Sigmoid colon (tissue), 7 donors: ENCODE measurements around the gene RAB14. TPM values are rescaled to one million over a fixed set of nuclear protein-coding genes. Genes with fewer than 3 reads are reported as not detected.

Experiments
- DNase-seq: peaks from one replicate; pipeline ENCODE4 v3.0.0-alpha.2; 2019
- H3K27ac ChIP-seq, 4 donors: fragments of 200-600 bp; sonication (generic); one replicate each; pipeline ENCODE4 v1.5.1; 2016 to 2019; ENCODE audit warnings: mild to moderate bottlenecking in 1 of 4
- H3K27me3 ChIP-seq, 3 donors: fragments of 200-600 bp; sonication (generic); one replicate each; pipeline ENCODE4 v1.5.1; 2019; ENCODE audit warnings: mild to moderate bottlenecking in 1 of 3
- H3K36me3 ChIP-seq, 4 donors: fragments of 200-600 bp; sonication (generic); one replicate each; pipeline ENCODE4 v1.5.1; 2016 to 2019
- H3K4me1 ChIP-seq, 4 donors: fragments of 200-600 bp; sonication (generic); one replicate each; pipeline ENCODE4 v1.5.1; 2017 to 2019
- H3K4me3 ChIP-seq, 4 donors: fragments of 200-600 bp; sonication (generic); one replicate each; pipeline ENCODE4 v1.5.1; 2017 to 2019; ENCODE audit warnings: mild to moderate bottlenecking in 2 of 4, moderate library complexity in 1 of 4
- H3K9me3 ChIP-seq, 4 donors: fragments of 200-600 bp in 3 of 4; sonication (generic) in 3 of 4; one replicate each; pipeline versions ENCODE4 v1.5.1 to v1.6.1; 2013 to 2019
- CTCF ChIP-seq, 4 experiments: fragments of 450-650 bp in 3 of 4; fragments of 200-600 bp in 1 of 4; IDR thresholded peaks; one replicate each; pipeline ENCODE4 v1.5.1; 2016 to 2019; ENCODE audit warnings: antibody characterized with exemption in 4 of 4, mild to moderate bottlenecking in 3 of 4, moderate library complexity in 2 of 4
- EP300 ChIP-seq, 4 donors: sonication (generic); formaldehyde crosslinking; IDR thresholded peaks; one replicate each; pipeline ENCODE4 v1.6.1; 2017; ENCODE audit warnings: antibody characterized with exemption in 4 of 4
- POLR2A ChIP-seq, 2 donors: fragments of 450-650 bp; IDR thresholded peaks; one replicate each; pipeline ENCODE4 v1.6.1; 2016; ENCODE audit warnings: antibody characterized with exemption in 2 of 2, mild to moderate bottlenecking in 2 of 2, moderate library complexity in 2 of 2
- POLR2AphosphoS5 ChIP-seq, 4 donors: sonication (generic); formaldehyde crosslinking; IDR thresholded peaks; one replicate each; pipeline ENCODE4 v1.6.1; 2017; ENCODE audit warnings: antibody characterized with exemption in 4 of 4
- WGBS, 2 donors: extraction: QIAGEN DNeasy Blood & Tissue Kit; methylation state at CpG; one replicate each; pipeline ENCODE4 v1.1.7; 2013; 5-methylcytosine and 5-hydroxymethylcytosine counted together
- intact Hi-C: fragments of 100-400 bp; cut with DNase I; formaldehyde crosslinking; loops from one replicate; pipeline ENCODE4 v1.15.1; 2023
- polyA plus RNA-seq, 3 donors: library from polyadenylated mRNA; stranded (reverse); fragments of 200-250 nt; gene quantifications; one replicate each; pipeline ENCODE4 v1.2.3, GENCODE V29; 2013
- total RNA-seq, 4 donors: library from RNA; depleted of rRNA; stranded (reverse); fragments of >200 nt; gene quantifications; one replicate each; pipeline ENCODE4 v1.1.0, GENCODE V29; 2016
- donor health status: healthy with polysubstance abuse.
- donor health status: Bipolar disorder and iron deficiency.
- donor health status: healthy.

RAB14 gene
- total and polyA plus RNA-seq, 7 donors: 28.2 to 61.7 (median 33.2) TPM

- no peaks in the 10 kb centered on the region for H3K27me3 ChIP-seq
- intact Hi-C loops: no loop called here
- peak overlapping the region; percentile 91 to 97 (median 96) for H3K4me3 ChIP-seq
- H3K36me3 ChIP-seq: no peaks in the 10 kb centered on the region
- H3K9me3 ChIP-seq: no peaks in the 10 kb centered on the region
- peaks cover 0 to 65% (median 60%) of the 10 kb centered on the region in 4 donors for H3K4me1 ChIP-seq
- TF ChIP-seq CTCF (IDR thresholded peaks at IDR 0.05): no peak
- TF ChIP-seq POLR2A (IDR thresholded peaks at IDR 0.05): no peak
- no peak for TF ChIP-seq POLR2AphosphoS5 (IDR thresholded peaks at IDR 0.05)
- no peak for TF ChIP-seq EP300 (IDR thresholded peaks at IDR 0.05)
- 4 to 25% methylated on average over 2 of the region's 2 CpGs for WGBS, 2 donors
- no peak for DNase-seq
- H3K27ac ChIP-seq: peak overlapping the region in 3 of 4 donors; percentile 96 to 98 (median 96)
Measured at GRCh38 chr9:121199921-121200320, 1.7 kb downstream of the RAB14 start.

GRCh38 chr9:121198512-121199042 lies 3.1 kb downstream of the RAB14 start:
- Histone ChIP-seq H3K27me3 (no peaks in the 10 kb centered on the region), H3K9me3 (no peaks in the 10 kb centered on the region), H3K27ac (peak overlapping the region in 2 of 4 donors; percentile 96), H3K4me3 (peak overlapping the region in 1 of 4 donors; percentile 0), H3K4me1 (peaks cover 0 to 78% (median 72%) of the 10 kb centered on the region in 4 donors), H3K36me3 (no peaks in the 10 kb centered on the region)
- 26 to 37% methylated on average over 4 of the region's 4 CpGs for WGBS, 2 donors
- intact Hi-C loops: no loop called here
- no peak for DNase-seq
- TF ChIP-seq POLR2AphosphoS5 (IDR thresholded peaks at IDR 0.05): no peak
- TF ChIP-seq CTCF (IDR thresholded peaks at IDR 0.05): no peak
- TF ChIP-seq EP300 (IDR thresholded peaks at IDR 0.05): no peak
- TF ChIP-seq POLR2A (IDR thresholded peaks at IDR 0.05): no peak

GRCh38 chr9:121197132-121197531 lies 4.5 kb downstream of the RAB14 start:
- intact Hi-C loops: no loop called here
- no peak for DNase-seq
- 90 to 96% methylated on average over 1 of the region's 1 CpG for WGBS, 2 donors
- Histone ChIP-seq H3K27ac (no peak overlapping the region), H3K36me3 (no peaks in the 10 kb centered on the region), H3K27me3 (no peaks in the 10 kb centered on the region), H3K4me3 (no peak overlapping the region), H3K4me1 (peaks cover 0 to 89% (median 82%) of the 10 kb centered on the region in 4 donors), H3K9me3 (no peaks in the 10 kb centered on the region)
- no peak for TF ChIP-seq POLR2A (IDR thresholded peaks at IDR 0.05)
- TF ChIP-seq EP300 (IDR thresholded peaks at IDR 0.05): no peak
- TF ChIP-seq CTCF (IDR thresholded peaks at IDR 0.05): no peak
- no peak for TF ChIP-seq POLR2AphosphoS5 (IDR thresholded peaks at IDR 0.05)

GRCh38 chr9:121196389-121196788 lies 5.3 kb downstream of the RAB14 start:
- Histone ChIP-seq H3K4me1 (peaks cover 0 to 95% (median 87%) of the 10 kb centered on the region in 4 donors), H3K36me3 (no peaks in the 10 kb centered on the region), H3K9me3 (no peaks in the 10 kb centered on the region), H3K27me3 (no peaks in the 10 kb centered on the region), H3K27ac (no peak overlapping the region), H3K4me3 (no peak overlapping the region)
- no peak for DNase-seq
- intact Hi-C loops: no loop called here
- WGBS, 2 donors: 16 to 45% methylated on average over 4 of the region's 4 CpGs
- no peak for TF ChIP-seq POLR2AphosphoS5 (IDR thresholded peaks at IDR 0.05)
- no peak for TF ChIP-seq CTCF (IDR thresholded peaks at IDR 0.05)
- TF ChIP-seq POLR2A (IDR thresholded peaks at IDR 0.05): no peak
- TF ChIP-seq EP300 (IDR thresholded peaks at IDR 0.05): no peak

GRCh38 chr9:121194730-121195129 lies 6.9 kb downstream of the RAB14 start:
- DNase-seq: no peak
- H3K27ac ChIP-seq: no peak overlapping the region
- H3K36me3 ChIP-seq: no peaks in the 10 kb centered on the region
- TF ChIP-seq POLR2A (IDR thresholded peaks at IDR 0.05): no peak
- TF ChIP-seq CTCF (IDR thresholded peaks at IDR 0.05): no peak
- TF ChIP-seq EP300 (IDR thresholded peaks at IDR 0.05): no peak
- no peak for TF ChIP-seq POLR2AphosphoS5 (IDR thresholded peaks at IDR 0.05)
- intact Hi-C loops: no loop called here
- no peaks in the 10 kb centered on the region for H3K27me3 ChIP-seq
- H3K9me3 ChIP-seq: no peaks in the 10 kb centered on the region
- no peak overlapping the region for H3K4me3 ChIP-seq
- H3K4me1 ChIP-seq: peaks cover 0 to 100% (median 89%) of the 10 kb centered on the region in 4 donors
- whole genome bisulfite sequencing, 2 donors: 16 to 23% methylated on average over 1 of the region's 1 CpG
